Measurements from ENCODE around the gene DNPH1.

Gene DNPH1

GRCh38 chr6:43181621-43181941, 47.7 kb downstream of the DNPH1 start:
- no peak for DNase-seq (ENCODE audit: low read depth in 2 of 2)

- DNase-seq (ENCODE audit: low read depth in 2 of 2), result no peak
Measured at GRCh38 chr6:43180985-43181384, 48.3 kb downstream of the DNPH1 start.

GRCh38 chr6:43180058-43180457, 49.2 kb downstream of the DNPH1 start:
- DNase-seq (ENCODE audit: low read depth in 2 of 2), result no peak

- DNase-seq (ENCODE audit: low read depth in 2 of 2), result no peak
Measured at GRCh38 chr6:43178951-43179830, 50.1 kb downstream of the DNPH1 start.

- DNase-seq (ENCODE audit: low read depth in 2 of 2), result no peak
Measured at GRCh38 chr6:43178150-43178549, 51.1 kb downstream of the DNPH1 start.

GRCh38 chr6:43176423-43176786, 52.9 kb downstream of the DNPH1 start:
- no peak for DNase-seq (ENCODE audit: low read depth in 2 of 2)

- no peak for DNase-seq (ENCODE audit: low read depth in 2 of 2)
Measured at GRCh38 chr6:43175676-43176422, 53.4 kb downstream of the DNPH1 start.

Measured in stimulated activated CD8-positive, alpha-beta memory T cell treated with anti-CD3 and anti-CD28 coated beads, Interleukin-7, amount 100 ng/mL, for 4 hours (primary cell).